G401 (cell line): ENCODE results near the gene CROT. TPM values are rescaled to one million over a fixed set of nuclear protein-coding genes. Genes with fewer than 3 reads are reported as not detected.

Experiments used
- total RNA-seq: library from RNA; depleted of rRNA; stranded (reverse); fragments of >200 nt; shearing (Covaris generic); gene quantifications from 2 replicates; pipeline ENCODE4 v1.2.3, GENCODE V29; 2014; rRNA removed

The CROT gene
- total RNA-seq, 1 experiment from 2014 or later = 3.7 TPM

Other genes starting within 250 kb of the CROT start
- 39.3 and 44.7 TPM in 2 replicates for gene DMTF1, start 193.2 kb upstream of the CROT start, total RNA-seq
- gene TMEM243, start 125.9 kb upstream of the CROT start, total RNA-seq = 57.4 and 73.8 TPM in 2 replicates
- not detected in 2 replicates for gene ABCB4, start 130.0 kb downstream of the CROT start, total RNA-seq